HG03280 (cell line): Measurements from ENCODE around the gene FAM118A.
"Not testable (repeated sequence)": the region's sequence is repeated elsewhere in the genome, so short reads cannot be mapped to it uniquely, and the experiment has no call there.

Source experiments
- ATAC-seq: cut with Tn5 transposase; IDR thresholded peaks from one replicate; pipeline ENCODE4 v1.9.1; 2021; ENCODE audit warnings: mild to moderate bottlenecking, moderate library complexity; ENCODE audit not compliant: unreplicated experiment

Gene FAM118A

DNA sequence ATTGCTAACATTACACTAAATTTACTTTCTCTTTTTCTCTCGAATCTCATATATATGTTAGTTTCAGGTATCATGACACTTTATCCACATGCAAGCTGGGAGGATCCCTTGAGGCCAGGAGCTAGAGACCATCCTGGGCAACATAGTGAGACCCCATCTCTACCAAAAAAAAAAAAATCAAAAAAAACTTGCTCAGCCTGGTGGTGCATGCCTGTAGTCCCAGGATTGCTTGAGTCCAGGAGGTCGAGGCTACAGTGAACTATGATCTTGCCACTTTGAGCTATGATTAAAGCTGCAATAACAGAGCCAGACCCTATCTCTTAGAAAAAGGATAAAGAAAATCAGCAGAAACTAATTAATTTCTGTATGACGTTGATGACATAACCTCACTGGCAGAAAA lies 28.7 kb upstream of the FAM118A start:
- ATAC-seq: no peak

DNA sequence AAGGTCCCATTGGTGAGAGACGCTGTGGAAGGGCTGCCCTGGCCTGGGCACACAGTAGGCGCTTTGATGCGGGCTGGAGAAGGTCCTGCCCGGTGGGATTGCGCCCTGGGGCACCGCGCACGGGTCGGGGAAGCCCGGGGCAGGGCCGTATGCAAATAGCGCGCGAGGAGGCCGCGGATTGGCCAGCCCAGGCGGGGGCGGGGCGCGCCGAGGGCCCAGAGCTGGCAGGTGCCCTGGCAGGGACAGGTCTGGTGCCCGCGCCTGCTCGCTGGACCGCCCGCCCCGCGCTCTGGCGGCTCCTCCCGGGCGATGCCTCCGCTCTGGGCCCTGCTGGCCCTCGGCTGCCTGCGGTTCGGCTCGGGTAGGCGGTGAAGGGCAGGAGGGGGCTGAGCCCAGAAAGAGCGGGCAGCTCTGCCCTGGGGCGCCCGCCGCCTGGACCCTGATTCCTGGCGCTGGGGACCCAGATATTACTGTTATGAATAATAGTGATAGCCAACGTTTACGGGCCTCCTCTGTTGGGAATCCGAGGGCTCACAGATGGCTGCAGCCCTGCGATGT lies 24.9 kb upstream of the FAM118A start, which contains the start of gene UPK3A:
TSS of gene UPK3A (plus strand) at position 245 of the 558 bp plus-strand sequence. CDS start at position 310, 65 bp downstream.
- ATAC-seq: peak; percentile 64

DNA sequence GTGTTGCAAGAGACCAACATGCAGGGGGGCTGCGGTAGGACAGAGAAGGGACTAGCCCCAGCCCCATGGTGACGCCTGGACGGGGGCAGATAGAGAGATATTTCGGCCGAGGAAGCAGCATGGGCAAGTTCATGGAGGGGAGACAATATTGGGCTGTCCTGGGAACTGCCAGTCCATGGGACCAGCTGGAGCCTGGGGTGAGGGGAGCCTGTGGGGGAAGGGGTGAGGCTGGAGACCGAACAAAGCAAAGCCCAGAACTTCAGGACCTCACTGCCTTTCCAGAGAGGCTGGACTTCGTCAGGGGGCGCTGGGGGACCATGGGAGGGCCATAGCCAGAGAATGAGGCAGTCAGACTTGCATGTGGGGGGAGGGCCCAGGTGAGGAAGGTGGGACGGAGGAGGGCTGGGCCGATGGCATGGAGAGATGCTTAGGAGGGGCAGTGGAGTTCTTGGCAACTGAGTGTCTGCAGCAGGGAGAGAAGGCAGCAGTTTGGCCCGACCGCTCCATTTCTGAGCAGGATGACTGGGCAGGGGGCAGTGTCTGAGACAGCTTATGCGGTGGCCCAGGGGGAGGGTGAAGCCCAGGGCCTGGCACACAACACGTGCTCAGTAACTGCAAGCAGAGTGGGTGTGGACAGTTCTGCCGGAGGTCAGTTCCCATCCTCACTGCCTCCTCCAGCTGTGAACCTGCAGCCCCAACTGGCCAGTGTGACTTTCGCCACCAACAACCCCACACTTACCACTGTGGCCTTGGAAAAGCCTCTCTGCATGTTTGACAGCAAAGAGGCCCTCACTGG lies 24.3 kb upstream of the FAM118A start:
- ATAC-seq: no peak

DNA sequence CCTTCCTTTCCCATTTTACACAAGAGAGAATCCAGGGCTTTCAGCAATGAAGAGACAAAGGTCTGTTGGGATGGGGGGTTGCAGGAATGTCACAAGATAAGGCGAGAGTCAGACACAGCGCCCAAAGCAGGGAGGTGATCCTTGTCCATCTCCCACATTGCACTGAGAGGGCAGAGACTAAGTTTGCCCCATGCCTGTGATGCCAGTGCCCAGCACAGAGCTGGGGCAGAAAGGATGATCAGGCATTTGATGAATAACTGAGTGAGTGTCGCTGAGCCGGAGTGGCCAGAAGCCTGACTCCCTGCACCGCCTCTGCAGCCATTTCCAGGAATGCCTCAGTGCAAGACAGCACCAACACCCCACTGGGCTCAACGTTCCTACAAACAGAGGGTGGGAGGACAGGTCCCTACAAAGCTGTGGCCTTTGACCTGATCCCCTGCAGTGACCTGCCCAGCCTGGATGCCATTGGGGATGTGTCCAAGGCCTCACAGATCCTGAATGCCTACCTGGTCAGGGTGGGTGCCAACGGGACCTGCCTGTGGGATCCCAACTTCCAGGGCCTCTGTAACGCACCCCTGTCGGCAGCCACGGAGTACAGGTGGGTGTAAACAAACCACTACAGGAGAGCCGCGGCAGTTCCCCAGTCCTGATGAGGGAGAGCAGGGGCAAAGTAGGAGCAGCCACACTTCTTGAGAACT lies 22.7 kb upstream of the FAM118A start:
- no peak for ATAC-seq

DNA sequence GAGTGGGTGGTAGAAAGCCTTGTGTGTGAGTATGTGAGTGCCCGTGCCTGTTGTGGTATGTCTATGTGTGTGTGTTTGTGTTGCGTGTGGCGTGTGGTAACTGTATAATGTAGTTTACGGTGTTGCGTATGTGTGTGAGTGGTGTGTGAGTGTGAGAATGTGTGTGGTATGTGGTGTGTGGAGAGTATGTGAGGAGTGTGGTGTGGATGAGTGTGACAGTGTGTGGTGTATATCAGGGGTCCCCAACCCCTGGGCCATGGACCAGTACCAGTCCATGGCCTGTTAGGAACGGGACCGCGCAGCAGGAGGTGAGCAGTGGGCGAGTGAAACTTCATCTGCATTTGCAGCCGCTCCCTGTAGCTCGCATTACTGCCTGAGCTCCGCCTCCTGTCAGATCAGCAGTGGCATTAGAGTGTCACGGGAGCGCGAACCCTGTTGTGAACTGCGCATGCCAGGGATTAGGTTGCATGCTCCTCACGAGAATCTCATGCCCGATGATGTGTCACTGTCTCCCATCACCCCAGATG lies 19.3 kb upstream of the FAM118A start:
- no peak for ATAC-seq

DNA sequence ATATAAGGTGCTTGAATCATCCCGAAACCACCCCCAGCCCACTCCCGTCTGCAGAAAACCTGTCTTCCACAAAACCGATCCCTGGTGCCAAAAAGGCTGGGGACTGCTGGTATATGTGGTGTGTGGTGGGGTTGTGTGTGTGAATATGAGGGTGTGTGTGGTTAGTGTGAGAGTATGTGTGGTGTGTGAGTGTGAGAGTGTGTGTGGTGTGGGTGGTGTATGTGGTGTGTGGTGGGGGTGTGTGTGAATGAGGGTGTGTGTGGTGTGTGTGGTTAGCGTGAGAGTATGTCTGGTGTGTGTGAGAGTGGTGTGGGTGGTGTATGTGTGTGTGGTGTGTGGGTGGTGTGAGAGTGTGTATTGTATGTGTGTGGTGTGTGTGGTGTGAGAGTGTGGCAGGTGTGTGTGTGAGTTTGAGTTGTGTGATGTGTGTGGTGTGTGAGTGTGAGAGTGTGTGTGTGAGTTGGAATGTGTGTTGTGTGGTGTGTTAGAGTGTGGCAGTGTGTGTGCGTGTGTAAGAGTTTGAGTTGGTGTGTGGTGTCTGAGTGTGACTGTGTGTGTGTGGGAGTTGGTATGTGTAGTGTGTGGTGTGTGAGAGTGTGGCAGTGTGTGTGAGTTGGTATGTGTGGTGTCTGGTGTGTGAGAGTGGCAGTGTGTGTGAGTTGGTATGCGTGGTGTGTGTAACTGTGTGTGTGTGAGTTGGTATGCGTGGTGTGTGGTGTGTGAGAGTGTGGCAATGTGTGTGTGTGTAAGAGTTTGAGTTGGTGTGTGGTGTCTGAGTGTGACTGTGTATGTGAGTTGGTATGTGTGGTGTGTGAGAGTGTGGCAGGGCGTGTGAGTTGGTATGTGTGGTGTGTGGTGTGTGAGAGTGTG lies 18.4 kb upstream of the FAM118A start:
- no peak for ATAC-seq

DNA sequence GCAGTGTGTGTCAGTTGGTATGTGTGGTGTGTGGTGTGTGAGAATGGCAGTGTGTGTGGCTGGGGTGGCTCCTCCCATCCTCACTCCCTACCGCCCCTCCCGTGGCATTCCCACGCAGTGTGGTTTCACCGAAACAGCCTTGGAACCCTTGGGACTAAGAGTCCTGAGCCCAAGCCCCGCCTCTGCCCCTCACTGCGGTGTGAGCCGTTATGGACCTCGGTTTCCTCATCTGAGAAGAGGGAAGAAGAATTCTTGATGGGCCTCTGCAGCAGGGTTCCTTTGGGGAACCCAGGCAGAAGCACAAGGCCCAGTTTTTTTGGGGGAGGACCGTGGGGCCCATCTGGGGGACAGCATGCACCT lies 17.8 kb upstream of the FAM118A start:
- ATAC-seq: no peak

DNA sequence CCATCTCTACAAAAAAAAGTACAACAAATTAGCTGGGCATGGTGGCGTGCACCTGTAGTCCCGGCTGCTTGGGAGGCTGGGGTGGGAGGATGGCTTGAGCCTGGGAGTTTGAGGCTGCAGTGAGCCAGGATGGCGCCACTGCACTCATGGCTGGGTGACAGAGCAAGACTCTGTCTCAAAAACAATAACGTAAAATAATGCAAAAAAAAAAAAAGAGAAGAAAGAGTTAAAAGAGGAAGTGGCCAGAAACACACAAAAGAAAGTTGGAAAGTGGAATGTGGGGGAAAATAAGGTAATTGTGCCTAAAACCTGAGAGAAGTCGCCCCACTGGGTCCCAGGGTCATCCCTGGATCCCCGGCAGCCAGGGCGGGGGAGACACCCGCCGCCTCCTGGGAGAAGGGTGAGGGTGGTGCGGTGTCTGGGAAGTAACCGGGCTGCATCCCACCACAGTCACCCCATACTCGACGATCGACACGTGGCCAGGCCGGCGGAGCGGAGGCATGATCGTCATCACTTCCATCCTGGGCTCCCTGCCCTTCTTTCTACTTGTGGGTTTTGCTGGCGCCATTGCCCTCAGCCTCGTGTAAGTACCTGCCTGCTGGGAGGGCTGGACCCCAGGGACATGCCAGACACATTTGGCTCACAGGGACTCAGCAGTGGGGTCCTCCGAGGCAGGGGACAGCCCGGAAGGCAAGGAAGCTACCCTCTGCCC lies 16.8 kb upstream of the FAM118A start:
- no peak for ATAC-seq

DNA sequence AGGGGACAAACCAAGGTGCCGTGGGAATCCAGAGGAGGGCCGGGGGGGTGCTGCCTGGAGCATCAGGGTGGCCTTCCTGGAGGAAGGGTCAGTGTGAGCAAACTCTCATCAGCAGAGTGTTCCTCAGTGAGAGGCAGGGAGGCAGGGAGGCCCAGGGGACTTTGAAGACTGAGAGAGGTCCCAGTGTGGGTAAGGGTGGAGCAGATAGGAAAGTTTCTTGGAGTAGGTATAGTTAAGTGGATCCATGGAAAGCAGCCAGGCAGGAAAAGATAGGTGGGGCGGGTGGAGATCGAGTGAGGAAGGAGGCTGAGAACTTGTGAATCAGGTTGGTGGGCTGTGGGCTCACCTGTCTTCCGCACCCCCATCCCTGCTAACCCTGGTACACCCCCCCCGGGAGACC lies 15.7 kb upstream of the FAM118A start:
- no peak for ATAC-seq

DNA sequence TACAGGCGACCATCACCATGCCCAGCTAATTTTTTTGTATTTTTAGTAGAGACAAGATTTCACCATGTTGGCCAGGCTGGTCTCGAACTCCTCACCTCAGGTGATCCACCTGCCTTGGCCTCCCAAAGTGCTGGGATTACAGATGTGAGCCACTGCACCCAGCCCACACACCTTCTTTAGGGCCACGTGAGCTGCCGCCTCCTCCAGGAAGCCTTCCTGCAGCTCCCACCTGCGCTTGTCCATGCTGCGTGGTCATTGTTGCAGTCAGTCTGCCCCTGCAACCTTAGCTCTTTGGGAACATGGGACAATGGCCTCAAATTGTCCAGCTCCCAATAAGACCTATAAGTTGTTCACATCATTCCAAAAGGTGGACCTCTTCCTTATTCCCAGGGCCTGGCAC lies 14.7 kb upstream of the FAM118A start:
- not testable (repeated sequence) for ATAC-seq

DNA sequence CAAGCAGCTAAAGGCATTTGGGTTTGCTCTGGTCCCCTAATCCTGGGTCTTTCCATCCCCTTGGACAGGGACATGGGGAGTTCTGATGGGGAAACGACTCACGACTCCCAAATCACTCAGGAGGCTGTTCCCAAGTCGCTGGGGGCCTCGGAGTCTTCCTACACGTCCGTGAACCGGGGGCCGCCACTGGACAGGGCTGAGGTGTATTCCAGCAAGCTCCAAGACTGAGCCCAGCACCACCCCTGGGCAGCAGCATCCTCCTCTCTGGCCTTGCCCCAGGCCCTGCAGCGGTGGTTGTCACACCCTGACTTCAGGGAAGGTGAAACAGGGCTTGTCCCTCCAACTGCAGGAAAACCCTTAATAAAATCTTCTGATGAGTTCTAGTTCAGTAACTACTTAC lies 14.2 kb upstream of the FAM118A start:
- no peak for ATAC-seq

DNA sequence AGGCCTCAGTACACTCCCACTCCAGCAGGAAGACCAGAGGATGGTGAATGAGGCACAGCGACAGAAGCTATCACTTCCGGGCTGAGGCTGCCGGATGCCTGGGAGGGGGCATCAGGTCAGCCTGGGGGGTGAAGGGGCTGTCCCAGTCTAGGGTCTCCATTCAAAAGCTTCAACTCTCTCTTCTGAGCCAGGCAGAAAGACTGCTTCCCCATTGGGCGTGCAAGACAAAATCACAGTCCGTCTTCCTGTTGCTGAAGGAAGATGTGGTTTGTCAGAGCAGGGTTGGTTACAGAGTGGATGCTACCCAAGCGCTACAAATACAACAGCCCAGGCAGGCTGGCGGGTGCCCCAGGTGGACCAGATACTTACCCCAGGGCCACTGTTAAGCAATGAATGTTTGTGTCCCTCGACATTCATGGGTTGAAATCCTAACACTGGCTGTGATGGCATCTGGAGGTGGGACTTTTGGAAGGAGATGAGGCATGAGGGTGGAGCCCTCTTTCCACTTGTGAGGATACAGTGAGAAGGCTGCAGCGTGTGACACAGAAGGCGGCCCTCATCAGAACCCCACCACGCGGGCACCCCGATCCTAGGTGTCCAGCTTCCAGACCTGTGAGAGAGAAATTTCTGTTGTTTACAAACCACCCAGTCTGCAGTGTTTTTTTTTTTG lies 13.0 kb upstream of the FAM118A start:
- ATAC-seq: no peak

DNA sequence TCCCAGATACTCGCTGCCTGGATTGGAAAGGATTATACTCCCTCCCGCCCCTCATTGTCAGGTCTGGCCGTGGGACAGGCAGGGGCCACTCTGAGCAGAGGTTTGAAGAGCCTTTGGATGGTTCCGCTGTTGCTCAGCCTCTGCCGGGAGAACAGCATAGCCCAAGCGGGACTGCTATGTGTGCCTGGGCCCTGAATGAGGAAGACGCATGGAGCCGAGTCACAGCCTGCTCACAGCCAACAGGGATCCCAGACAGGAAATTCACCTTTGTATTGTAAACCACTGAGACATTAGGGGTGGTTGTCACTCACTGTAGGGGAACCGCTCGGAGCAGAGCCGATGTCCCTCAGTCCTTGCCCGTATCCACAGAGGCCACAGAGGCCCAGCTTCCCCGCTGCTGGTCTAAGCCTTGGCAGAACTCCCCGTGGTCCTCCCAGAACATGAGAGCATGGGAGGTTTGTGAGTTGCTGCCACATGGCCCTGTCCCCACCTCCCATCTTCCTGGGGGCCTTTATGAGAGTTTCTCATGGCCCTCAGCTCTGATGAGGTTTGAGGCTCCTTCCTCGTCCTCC lies 10.7 kb upstream of the FAM118A start:
- ATAC-seq: no peak

DNA sequence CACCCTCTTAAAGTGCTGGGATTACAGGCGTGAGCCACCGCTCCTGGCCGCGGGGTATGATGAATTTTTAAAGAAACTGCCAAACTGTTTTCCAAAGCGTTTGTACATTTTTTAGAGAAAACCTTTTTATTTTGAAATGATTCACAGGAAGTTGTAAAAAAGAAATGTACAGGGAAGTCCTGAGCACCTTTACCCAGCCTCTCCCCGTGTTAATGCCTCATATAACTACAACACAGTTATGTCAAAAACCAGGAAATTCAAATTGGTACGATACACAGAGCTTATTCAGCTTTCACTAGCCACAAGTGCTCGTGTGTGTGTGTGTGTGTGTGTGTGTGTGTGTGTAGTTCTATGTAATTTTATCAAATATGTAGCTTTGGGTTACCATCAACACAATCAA lies 7.0 kb upstream of the FAM118A start:
- no peak for ATAC-seq

DNA sequence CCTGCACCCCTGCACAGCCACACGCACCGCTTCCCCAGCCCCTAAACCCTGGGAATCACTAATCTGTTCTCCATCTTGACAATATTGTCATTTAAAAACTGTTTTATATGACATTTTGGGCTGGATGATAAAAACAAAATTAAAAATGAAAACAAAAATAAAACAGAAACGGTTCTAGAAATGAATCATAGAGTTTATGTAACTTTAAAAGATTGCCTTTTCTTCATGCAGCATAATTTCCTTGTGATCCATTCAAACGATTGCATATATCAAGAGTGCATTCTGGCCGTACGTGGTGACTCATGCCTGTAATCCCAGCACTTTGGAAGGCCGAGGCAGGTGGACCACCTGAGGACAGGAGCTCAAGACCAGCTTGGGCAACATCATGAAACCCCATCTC lies 6.6 kb upstream of the FAM118A start:
- ATAC-seq: no peak

DNA sequence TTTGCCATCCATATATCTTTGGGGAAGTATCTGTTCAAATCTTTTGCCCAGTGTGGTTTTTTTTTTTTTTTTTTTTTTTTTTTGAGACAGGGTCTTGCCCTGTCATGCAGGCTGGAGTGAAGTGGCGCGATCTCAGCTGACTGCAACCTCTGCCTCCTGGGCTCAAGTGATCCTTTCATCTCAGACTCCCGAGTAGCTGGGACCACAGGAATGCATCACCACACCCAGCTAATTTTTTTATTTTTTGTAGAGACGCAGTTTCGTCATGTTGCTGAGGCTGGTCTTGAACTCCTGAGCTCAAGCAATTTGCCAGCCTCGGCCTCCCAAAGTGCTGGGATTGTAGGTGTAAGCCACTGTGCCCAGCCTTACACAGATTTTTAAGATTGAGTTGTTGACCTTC lies 4.8 kb upstream of the FAM118A start:
- no peak for ATAC-seq

DNA sequence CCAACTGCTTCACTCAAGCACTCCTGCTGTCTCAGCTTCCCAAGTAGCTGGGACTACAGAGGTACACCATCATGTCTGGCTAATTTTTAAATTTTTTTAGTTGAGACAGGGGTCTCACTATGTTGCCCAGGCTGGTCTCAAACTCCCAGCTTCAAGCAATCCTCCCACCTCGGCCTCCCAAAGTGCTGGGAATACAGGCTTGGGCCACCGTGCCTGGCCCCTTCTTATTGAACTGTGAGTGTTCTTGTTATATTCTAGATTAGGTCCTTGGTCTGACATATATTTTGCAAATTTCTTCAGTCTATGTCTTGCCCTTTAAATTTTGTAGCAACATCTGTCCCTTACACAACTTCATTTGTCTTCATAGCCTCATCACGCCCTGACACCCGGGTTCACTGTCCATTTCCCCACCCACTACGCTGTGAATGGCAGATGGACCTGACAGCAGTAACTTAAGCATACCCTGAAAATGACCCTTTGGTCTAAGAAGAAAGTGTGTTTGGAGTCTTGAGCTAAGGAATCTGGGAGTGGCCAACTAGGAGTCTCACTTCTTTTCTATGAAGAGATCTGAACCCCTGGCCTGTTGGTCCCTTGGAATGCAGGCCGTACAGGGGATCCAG lies 4.2 kb upstream of the FAM118A start:
- ATAC-seq: no peak

DNA sequence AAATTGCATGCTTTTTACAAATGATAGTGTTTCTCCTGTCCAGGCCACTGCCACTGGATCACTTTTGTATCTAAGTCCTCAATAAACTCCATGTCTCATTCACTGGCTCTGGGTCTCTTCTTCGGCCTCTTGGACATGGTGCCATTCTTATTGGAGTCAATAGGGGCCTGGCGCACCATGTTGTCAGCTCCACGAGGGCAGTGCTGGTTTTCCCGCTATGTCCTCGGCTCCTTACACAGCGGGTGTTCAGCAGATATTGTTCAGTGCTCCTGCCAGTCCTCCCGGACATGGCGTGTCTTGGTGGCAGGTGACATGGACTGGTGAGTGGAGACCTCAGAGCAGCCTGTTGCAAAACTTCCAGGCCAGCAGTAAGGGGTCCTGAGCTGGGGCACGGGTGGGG lies 3.6 kb upstream of the FAM118A start:
- no peak for ATAC-seq

DNA sequence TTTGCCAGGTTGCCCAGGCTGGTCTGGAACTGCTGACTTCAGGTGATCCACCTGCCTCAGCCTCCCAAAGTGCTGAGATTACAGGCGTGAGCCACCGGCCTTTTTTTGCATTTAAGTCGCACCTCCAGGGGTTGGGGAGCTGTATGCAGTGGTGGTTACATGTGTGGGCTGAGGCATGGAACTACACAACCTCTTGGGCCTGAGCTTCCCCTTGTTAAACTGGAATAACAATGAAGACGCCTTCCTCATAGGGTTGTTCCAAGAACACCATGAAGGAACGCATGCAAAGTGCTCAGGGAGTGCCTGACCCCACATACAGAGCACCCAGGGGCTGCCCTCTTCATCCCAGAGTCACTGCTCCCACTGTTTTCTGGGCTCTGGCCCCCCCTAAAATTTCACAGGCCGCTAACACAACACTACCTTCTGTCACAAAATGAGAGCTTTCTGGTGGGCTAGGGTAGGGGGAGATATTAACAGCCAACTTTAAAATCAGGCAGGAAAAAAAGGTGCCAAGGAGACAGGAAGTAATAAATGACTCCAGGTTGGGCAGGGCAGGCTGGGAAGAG lies 1.3 kb upstream of the FAM118A start:
- ATAC-seq: no peak
